ENCODE measurements around the gene HCRT.

The HCRT gene

DNA sequence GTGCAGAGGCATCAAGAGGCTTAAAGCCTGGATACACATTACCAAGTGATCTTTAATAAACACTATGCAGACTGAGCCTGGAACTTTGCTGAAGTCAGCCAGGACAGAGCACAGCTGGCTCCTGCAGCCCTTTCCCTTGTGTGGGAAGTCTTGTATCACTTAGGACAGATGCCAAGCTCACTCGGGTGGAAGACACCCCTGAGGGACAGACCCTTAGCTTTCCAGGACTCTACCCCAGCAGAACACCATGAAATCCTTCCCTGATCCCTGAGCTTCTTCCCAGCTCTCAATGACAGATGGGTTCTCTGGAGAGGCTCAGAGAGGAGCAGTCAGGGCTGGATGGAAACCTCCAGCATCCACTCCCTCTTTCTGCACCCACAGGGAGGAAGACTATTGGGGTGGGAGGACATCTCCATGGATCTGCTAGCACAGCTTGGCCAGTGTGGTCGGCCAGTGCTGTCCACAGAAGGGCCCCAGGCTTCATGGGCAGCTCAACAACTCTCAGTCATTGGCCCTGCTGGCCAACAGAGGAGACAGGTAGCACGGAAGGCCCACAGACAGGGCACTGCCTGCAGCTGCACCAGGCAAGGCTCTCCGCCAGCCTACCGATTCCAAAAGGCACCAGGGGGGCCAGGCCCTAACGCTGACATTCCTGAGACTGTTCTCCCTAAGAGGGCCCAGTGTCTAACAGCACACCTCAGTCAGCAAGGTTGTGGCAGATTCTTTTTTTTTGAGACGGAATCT, 46.3 kb downstream of the HCRT start:
- no peak for DNase-seq (ENCODE audit: low read depth)

DNA sequence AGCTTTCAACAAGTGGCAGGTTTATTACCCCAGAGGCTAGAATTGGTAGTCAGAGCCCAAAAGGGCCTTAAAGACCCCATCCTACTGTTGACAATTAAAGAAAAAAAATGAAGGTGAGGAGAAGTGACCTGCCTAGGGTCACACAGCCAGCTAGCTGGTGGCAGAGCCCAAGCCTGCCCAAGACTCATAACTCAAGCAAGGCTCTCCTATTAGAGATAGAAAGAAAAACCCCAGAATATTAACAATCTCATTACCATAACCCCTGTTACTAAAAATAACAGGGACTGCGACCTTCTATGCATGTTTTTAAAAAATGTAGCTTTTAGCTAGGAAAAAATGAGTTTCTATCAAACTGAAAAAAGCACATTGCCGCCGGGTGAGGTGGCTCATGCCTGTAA, 48.6 kb downstream of the HCRT start:
- DNase-seq (ENCODE audit: low read depth), result no peak

DNA sequence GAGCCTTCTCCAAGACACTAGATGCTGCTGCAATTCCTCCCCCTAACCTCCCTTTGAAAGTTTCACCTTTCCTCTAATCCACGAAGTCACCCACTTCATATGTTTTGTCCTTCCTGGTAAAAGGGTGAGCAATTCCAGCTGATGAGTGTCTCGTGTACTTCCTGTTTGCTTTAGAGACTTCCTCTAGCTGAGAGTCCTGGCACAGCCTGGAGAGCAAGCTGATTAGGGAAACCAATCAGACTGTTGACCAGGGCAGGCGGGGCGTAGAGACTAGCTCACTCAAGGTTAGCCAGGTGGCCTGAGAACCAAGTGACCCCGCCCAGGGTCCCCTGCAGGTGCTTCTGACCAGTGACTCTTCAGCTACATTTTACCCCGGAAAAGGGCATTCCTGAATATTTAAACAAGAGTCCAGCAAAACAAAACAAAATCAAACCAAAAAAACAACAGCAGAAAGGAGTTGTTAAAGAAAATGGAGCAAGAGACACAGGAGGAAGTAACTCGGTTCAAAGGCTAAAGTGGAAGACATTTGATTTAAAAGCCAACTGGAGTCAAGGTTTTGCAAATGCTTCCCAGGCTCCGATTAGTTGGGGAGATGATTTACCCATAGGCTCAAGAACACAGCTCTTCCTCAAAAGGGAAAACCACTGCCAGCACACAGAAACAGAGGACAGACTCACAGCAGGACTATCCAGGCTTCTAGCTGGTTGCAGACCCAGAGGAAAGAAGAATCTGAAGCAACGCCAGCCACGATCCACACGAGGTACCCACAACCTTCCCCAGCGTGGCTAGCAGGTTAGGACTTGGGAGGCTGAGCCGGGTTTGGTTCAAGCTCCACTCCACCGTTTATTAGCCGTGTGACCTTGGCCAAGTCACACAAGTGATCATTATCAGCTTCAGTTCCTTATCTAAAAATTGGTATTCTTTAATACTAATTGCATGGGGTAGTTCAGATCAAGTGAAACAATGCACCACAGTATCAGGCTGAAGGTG, 49.3 kb downstream of the HCRT start:
- no peak for DNase-seq (ENCODE audit: low read depth)

DNA sequence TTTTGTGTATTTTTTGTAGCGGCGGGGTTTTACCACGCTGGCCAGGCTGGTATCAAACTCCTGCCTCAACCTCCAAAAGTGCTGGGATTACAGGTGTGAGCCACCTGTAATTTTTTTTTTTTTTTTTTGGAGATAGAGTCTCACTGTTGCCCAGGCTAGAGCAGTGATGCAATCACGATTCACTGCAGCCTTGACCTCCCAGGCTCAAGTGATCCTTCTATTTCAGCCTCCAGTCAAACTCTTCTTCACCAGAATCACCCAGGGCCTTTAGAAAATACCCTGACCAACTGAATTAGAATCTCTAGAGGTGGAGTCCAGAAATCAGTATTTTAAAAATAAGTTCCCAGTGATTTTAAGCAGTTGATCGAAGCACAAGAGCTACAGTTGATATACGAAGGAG, 50.1 kb downstream of the HCRT start:
- DNase-seq (ENCODE audit: low read depth), result no peak
